GM21723 (cell line): ENCODE data around the gene IGFBP1.
"Not testable (repeated sequence)": the region's sequence is repeated elsewhere in the genome, so short reads cannot be mapped to it uniquely, and the experiment has no call there.

ENCODE experiments used
- ATAC-seq: cut with Tn5 transposase; IDR thresholded peaks from one replicate; pipeline ENCODE4 v1.9.1; 2021; ENCODE audit warnings: mild to moderate bottlenecking, moderate library complexity; ENCODE audit not compliant: unreplicated experiment

The IGFBP1 gene

GRCh38 chr7:45888185-45888992 lies at the start of gene IGFBP1:
Gene IGFBP1, plus strand, starts transcription at chr7:45888488. Its CDS starts 165 bp downstream, at chr7:45888653.
- no peak for ATAC-seq

GRCh38 chr7:45838852-45839251 lies 49.4 kb upstream of the IGFBP1 start:
- not testable (repeated sequence) for ATAC-seq

- not testable (repeated sequence) for ATAC-seq
Observed at GRCh38 chr7:45841926-45842717, 46.2 kb upstream of the IGFBP1 start.

- not testable (repeated sequence) for ATAC-seq
Observed at GRCh38 chr7:45846536-45846935, 41.8 kb upstream of the IGFBP1 start.

GRCh38 chr7:45848734-45849133 lies 39.6 kb upstream of the IGFBP1 start:
- not testable (repeated sequence) for ATAC-seq

- not testable (repeated sequence) for ATAC-seq
Observed at GRCh38 chr7:45852984-45853383, 35.3 kb upstream of the IGFBP1 start.

- ATAC-seq = not testable (repeated sequence)
Observed at GRCh38 chr7:45853491-45853890, 34.8 kb upstream of the IGFBP1 start.

- ATAC-seq = not testable (repeated sequence)
Observed at GRCh38 chr7:45855680-45856079, 32.6 kb upstream of the IGFBP1 start.

- ATAC-seq = not testable (repeated sequence)
Observed at GRCh38 chr7:45856888-45857287, 31.4 kb upstream of the IGFBP1 start.

GRCh38 chr7:45863715-45864114 lies 24.6 kb upstream of the IGFBP1 start:
- ATAC-seq = no peak

- ATAC-seq = no peak
Observed at GRCh38 chr7:45865594-45866410, 22.5 kb upstream of the IGFBP1 start.

- no peak for ATAC-seq
Observed at GRCh38 chr7:45867471-45867870, 20.8 kb upstream of the IGFBP1 start.

GRCh38 chr7:45869426-45869825 lies 18.9 kb upstream of the IGFBP1 start:
- ATAC-seq = no peak

GRCh38 chr7:45872116-45873034 lies 15.9 kb upstream of the IGFBP1 start:
- ATAC-seq = no peak

- ATAC-seq = no peak
Observed at GRCh38 chr7:45873035-45873354, 15.3 kb upstream of the IGFBP1 start, which contains the start of gene CCDC201. Gene CCDC201, minus strand, starts transcription at chr7:45873082. Its CDS starts 75 bp downstream, at chr7:45873007.

GRCh38 chr7:45873355-45873754 lies 14.9 kb upstream of the IGFBP1 start:
- ATAC-seq = no peak

GRCh38 chr7:45874408-45875131 lies 13.7 kb upstream of the IGFBP1 start:
- no peak for ATAC-seq

GRCh38 chr7:45876519-45876918 lies 11.8 kb upstream of the IGFBP1 start:
- no peak for ATAC-seq

- ATAC-seq = no peak
Observed at GRCh38 chr7:45878457-45879144, 9.7 kb upstream of the IGFBP1 start.
